Stomach (tissue), 9 donors: Measurements from ENCODE around the gene MDM4. TPM values are rescaled to one million over a fixed set of nuclear protein-coding genes. Genes with fewer than 3 reads are reported as not detected.

Source experiments
- DNase-seq, 2 donors: peaks; one replicate each; pipeline versions ENCODE4 v3.0.0 to v3.0.0-alpha.2; 2013 to 2019
- H3K27ac ChIP-seq, 5 donors: fragments of 200-600 bp in 4 of 5; sonication (generic) in 4 of 5; one replicate each; pipeline ENCODE4 v1.5.1; 2013 to 2019; ENCODE audit warnings: mild to moderate bottlenecking in 1 of 5, moderate library complexity in 1 of 5
- H3K27me3 ChIP-seq, 3 donors: fragments of 200-600 bp; sonication (generic); one replicate each; pipeline ENCODE4 v1.5.1; 2017 to 2019; ENCODE audit warnings: mixed run types in 1 of 3
- H3K36me3 ChIP-seq, 4 donors: fragments of 200-600 bp; sonication (generic); 1 replicate in 3 of 4; 2 replicates in 1 of 4; pipeline ENCODE4 v1.5.1; 2016 to 2019
- H3K4me1 ChIP-seq, 4 donors: fragments of 200-600 bp; sonication (generic); one replicate each; pipeline ENCODE4 v1.5.1; 2016 to 2019
- H3K4me3 ChIP-seq, 4 donors: fragments of 200-600 bp; sonication (generic) in 3 of 4; one replicate each; pipeline ENCODE4 v1.5.1; 2016 to 2019; ENCODE audit warnings: mild to moderate bottlenecking in 1 of 4
- H3K9me3 ChIP-seq, 4 donors: fragments of 200-600 bp; sonication (generic); one replicate each; pipeline ENCODE4 v1.5.1; 2016 to 2019
- CTCF ChIP-seq, 7 experiments: fragments of 450-650 bp in 4 of 7; fragments of 200-600 bp in 3 of 7; sonication (generic) in 3 of 7; IDR thresholded peaks; one replicate each; pipeline ENCODE4 v1.5.1; 2016 to 2019; ENCODE audit warnings: antibody characterized with exemption in 7 of 7, control low read depth in 2 of 7, mild to moderate bottlenecking in 1 of 7
- EP300 ChIP-seq: sonication (generic); formaldehyde crosslinking; IDR thresholded peaks from one replicate; pipeline ENCODE4 v1.6.1; 2017; ENCODE audit warnings: antibody characterized with exemption
- POLR2A ChIP-seq, 4 donors: fragments of 450-650 bp; IDR thresholded peaks; one replicate each; pipeline ENCODE4 v1.6.1; 2016; ENCODE audit warnings: antibody characterized with exemption in 4 of 4, control low read depth in 2 of 4, mild to moderate bottlenecking in 1 of 4, moderate library complexity in 1 of 4
- POLR2AphosphoS5 ChIP-seq, 3 donors: sonication (generic); formaldehyde crosslinking; IDR thresholded peaks; one replicate each; pipeline ENCODE4 v1.6.1; 2016; ENCODE audit warnings: antibody characterized with exemption in 3 of 3
- WGBS, 5 donors: extraction: QIAGEN DNeasy Blood & Tissue Kit in 3 of 5; methylation state at CpG; one replicate each; pipeline versions ENCODE4 v1.1.5 to v1.1.7; 2013 to 2018; 5-methylcytosine and 5-hydroxymethylcytosine counted together
- intact Hi-C: fragments of 100-400 bp; cut with DNase I; formaldehyde crosslinking; loops from one replicate; pipeline ENCODE4 v1.15.1; 2023; ENCODE audit warnings: low total_unique reads
- polyA plus RNA-seq, 3 donors: library from polyadenylated mRNA; stranded (reverse); fragments of 200-250 nt; gene quantifications; one replicate each; pipeline ENCODE4 v1.2.3, GENCODE V29; 2013
- total RNA-seq, 5 donors: library from RNA; depleted of rRNA; stranded (reverse); fragments of >200 nt; gene quantifications; one replicate each; pipeline versions ENCODE4 v1.1.0 to v1.2.3, GENCODE V29; 2014 to 2016
- donor health status: healthy with polysubstance abuse.
- donor health status: Bipolar disorder and iron deficiency.
- donor health status: healthy.

Gene MDM4
- total and polyA plus RNA-seq, 8 donors: 2.3 to 265 (median 44.4) TPM

- intact Hi-C loops: no loop called here
- Histone ChIP-seq H3K9me3 (no peaks in the 10 kb centered on the region), H3K4me1 (peaks cover 13 to 73% (median 38%) of the 10 kb centered on the region in 4 donors), H3K27ac (peak overlapping the region in 1 of 5 donors; percentile 0), H3K4me3 (no peak overlapping the region), H3K27me3 (no peaks in the 10 kb centered on the region), H3K36me3 (peaks cover 0 to 10% (median 4%) of the 10 kb centered on the region in 4 donors)
- no peak for DNase-seq
- 52 to 69% (median 62%) methylated on average over 5 of the region's 5 CpGs for WGBS, 5 donors
- TF ChIP-seq POLR2A (IDR thresholded peaks at IDR 0.05) (no peak), CTCF (IDR thresholded peaks at IDR 0.05) (no peak), EP300 (no peak)
These were observed 29.0 kb upstream of the MDM4 start for GRCh38 chr1:204487256-204487615.

- peaks cover 0 to 10% (median 4%) of the 10 kb centered on the region in 4 donors for H3K36me3 ChIP-seq
- H3K4me3 ChIP-seq: peak overlapping the region in 1 of 4 donors; percentile 81
- TF ChIP-seq POLR2A (IDR thresholded peaks at IDR 0.05) (no peak), EP300 (no peak), CTCF (IDR thresholded peaks at IDR 0.05) (no peak)
- no peak for DNase-seq
- no peaks in the 10 kb centered on the region for H3K9me3 ChIP-seq
- peak overlapping the region in 4 of 5 donors; percentile 88 to 99 (median 94) for H3K27ac ChIP-seq
- intact Hi-C loops: loop anchor here (5.0 kb wide), 1 partner anchor 39 kb away; no protein-coding TSS in a partner anchor
- H3K4me1 ChIP-seq: peaks cover 18 to 64% (median 41%) of the 10 kb centered on the region in 4 donors
- no peaks in the 10 kb centered on the region for H3K27me3 ChIP-seq
These were observed 24.6 kb upstream of the MDM4 start for GRCh38 chr1:204491655-204492054.

GRCh38 chr1:204493145-204493983, 22.8 kb upstream of the MDM4 start:
- no peaks in the 10 kb centered on the region for H3K9me3 ChIP-seq
- H3K27me3 ChIP-seq: no peaks in the 10 kb centered on the region
- peaks cover 0 to 10% (median 4%) of the 10 kb centered on the region in 4 donors for H3K36me3 ChIP-seq
- DNase-seq: peak; percentile 91 to 93
- peak overlapping the region; percentile 63 to 82 (median 72) for H3K4me3 ChIP-seq
- 4 to 11% (median 7%) methylated on average over 15 of the region's 15 CpGs for WGBS, 5 donors
- H3K4me1 ChIP-seq: peaks cover 18 to 50% (median 35%) of the 10 kb centered on the region in 4 donors
- peak overlapping the region; percentile 88 to 99 (median 96) for H3K27ac ChIP-seq
- intact Hi-C loops: loop anchor here (5.0 kb wide), 1 partner anchor 41 kb away; no protein-coding TSS in a partner anchor
- no peak for TF ChIP-seq CTCF (IDR thresholded peaks at IDR 0.05)
- TF ChIP-seq EP300: no peak
- TF ChIP-seq POLR2A (IDR thresholded peaks at IDR 0.05): no peak
- peak in 2 of 3 donors; percentile 56 for TF ChIP-seq POLR2AphosphoS5 (IDR thresholded peaks at IDR 0.05)

- WGBS, 5 donors: 0 to 2% (median 0%) methylated on average over 9 to 14 of the region's 14 CpGs
- Histone ChIP-seq H3K36me3 (peaks cover 0 to 10% (median 4%) of the 10 kb centered on the region in 4 donors), H3K4me3 (peak overlapping the region; percentile 63 to 82 (median 72)), H3K27ac (peak overlapping the region; percentile 88 to 99 (median 96)), H3K9me3 (no peaks in the 10 kb centered on the region), H3K4me1 (peaks cover 18 to 50% (median 35%) of the 10 kb centered on the region in 4 donors), H3K27me3 (no peaks in the 10 kb centered on the region)
- peak in 2 of 3 donors; percentile 14 to 65 for TF ChIP-seq POLR2AphosphoS5 (IDR thresholded peaks at IDR 0.05)
- TF ChIP-seq CTCF (IDR thresholded peaks at IDR 0.05): no peak
- DNase-seq: peak; percentile 91 to 94
- intact Hi-C loops: loop anchor here (5.0 kb wide), 1 partner anchor 42 kb away; no protein-coding TSS in a partner anchor
These were observed 22.3 kb upstream of the MDM4 start for GRCh38 chr1:204493984-204494280.
